ENCODE data around the gene INCENP.

Gene INCENP

GRCh38 chr11:62129590-62130282 is 5.9 kb downstream of the INCENP start:
- no peak for DNase-seq (ENCODE audit: low read depth in 2 of 2)
- TF ChIP-seq CTCF (IDR thresholded peaks at IDR 0.05; ENCODE audit: low read depth, low read length) = no peak
- H3K4me3 ChIP-seq (replicated peaks in 1 of 2; ENCODE audit: low read depth in 2 of 2, low read length in 2 of 2) = no peak overlapping the region

GRCh38 chr11:62130283-62131169 is 6.7 kb downstream of the INCENP start:
- no peak for TF ChIP-seq CTCF (IDR thresholded peaks at IDR 0.05; ENCODE audit: low read depth, low read length)
- DNase-seq (ENCODE audit: low read depth in 2 of 2) = no peak
- H3K4me3 ChIP-seq (replicated peaks in 1 of 2; ENCODE audit: low read depth in 2 of 2, low read length in 2 of 2) = no peak overlapping the region

- no peak overlapping the region for H3K4me3 ChIP-seq (replicated peaks in 1 of 2; ENCODE audit: low read depth in 2 of 2, low read length in 2 of 2)
- TF ChIP-seq CTCF (IDR thresholded peaks at IDR 0.05; ENCODE audit: low read depth, low read length) = no peak
- no peak for DNase-seq (ENCODE audit: low read depth in 2 of 2)
Measured at GRCh38 chr11:62131170-62131464, 7.3 kb downstream of the INCENP start.

- DNase-seq (ENCODE audit: low read depth in 2 of 2) = no peak
- TF ChIP-seq CTCF (IDR thresholded peaks at IDR 0.05; ENCODE audit: low read depth, low read length) = no peak
- H3K4me3 ChIP-seq (replicated peaks in 1 of 2; ENCODE audit: low read depth in 2 of 2, low read length in 2 of 2) = no peak overlapping the region
Measured at GRCh38 chr11:62132191-62132590, 8.4 kb downstream of the INCENP start.

GRCh38 chr11:62132689-62133293 is 9.0 kb downstream of the INCENP start:
- DNase-seq (ENCODE audit: low read depth in 2 of 2) = no peak
- no peak for TF ChIP-seq CTCF (IDR thresholded peaks at IDR 0.05; ENCODE audit: low read depth, low read length)
- H3K4me3 ChIP-seq (replicated peaks in 1 of 2; ENCODE audit: low read depth in 2 of 2, low read length in 2 of 2) = no peak overlapping the region

GRCh38 chr11:62133328-62134065 is 9.7 kb downstream of the INCENP start:
- no peak for TF ChIP-seq CTCF (IDR thresholded peaks at IDR 0.05; ENCODE audit: low read depth, low read length)
- DNase-seq (ENCODE audit: low read depth in 2 of 2) = no peak
- H3K4me3 ChIP-seq (replicated peaks in 1 of 2; ENCODE audit: low read depth in 2 of 2, low read length in 2 of 2) = no peak overlapping the region
